Upper lobe of left lung (tissue), 6 donors: Measurements from ENCODE around the gene PLN. TPM values are rescaled to one million over a fixed set of nuclear protein-coding genes. Genes with fewer than 3 reads are reported as not detected.

Experiments
- ATAC-seq, 2 donors: fragments of 200-7000 bp; cut with Tn5 transposase; one replicate each; pipeline ENCODE4 v1.9.1; 2022; ENCODE audit warnings: mild to moderate bottlenecking in 2 of 2, moderate library complexity in 2 of 2; ENCODE audit not compliant: low FRiP score in 2 of 2
- DNase-seq, 2 donors: peaks; one replicate each; pipeline ENCODE4 v3.0.0-alpha.2; 2019 to 2020
- H3K27ac ChIP-seq, 4 donors: fragments of 200-600 bp; sonication (generic); one replicate each; pipeline ENCODE4 v1.5.1; 2016 to 2019
- H3K27me3 ChIP-seq, 4 donors: fragments of 200-600 bp; sonication (generic); one replicate each; pipeline ENCODE4 v1.5.1; 2017 to 2019
- H3K36me3 ChIP-seq, 4 donors: fragments of 200-600 bp; sonication (generic); one replicate each; pipeline ENCODE4 v1.5.1; 2016 to 2019
- H3K4me1 ChIP-seq, 4 donors: fragments of 200-600 bp; sonication (generic); one replicate each; pipeline ENCODE4 v1.5.1; 2018 to 2019
- H3K4me3 ChIP-seq, 4 donors: fragments of 200-600 bp; sonication (generic); one replicate each; pipeline ENCODE4 v1.5.1; 2017 to 2019; ENCODE audit warnings: mild to moderate bottlenecking in 2 of 4, moderate library complexity in 1 of 4
- H3K9me3 ChIP-seq, 4 donors: fragments of 200-600 bp; sonication (generic); one replicate each; pipeline ENCODE4 v1.5.1; 2018 to 2019
- CTCF ChIP-seq, 6 experiments: fragments of 450-650 bp in 4 of 6; fragments of 200-600 bp in 2 of 6; sonication (generic) in 2 of 6; IDR thresholded peaks; one replicate each; pipeline ENCODE4 v1.5.1; 2016 to 2019; ENCODE audit warnings: antibody characterized with exemption in 6 of 6
- EP300 ChIP-seq, 4 donors: sonication (generic); formaldehyde crosslinking; IDR thresholded peaks; one replicate each; pipeline ENCODE4 v1.5.1; 2017; ENCODE audit warnings: antibody characterized with exemption in 4 of 4, control low read depth in 2 of 4
- POLR2A ChIP-seq, 4 donors: fragments of 450-650 bp; IDR thresholded peaks; one replicate each; pipeline ENCODE4 v1.5.1; 2016 to 2017; ENCODE audit warnings: antibody characterized with exemption in 4 of 4, mild to moderate bottlenecking in 2 of 4
- POLR2AphosphoS5 ChIP-seq, 2 donors: sonication (generic); formaldehyde crosslinking; IDR thresholded peaks; one replicate each; pipeline ENCODE4 v1.5.1; 2017; ENCODE audit warnings: antibody characterized with exemption in 2 of 2
- WGBS, 2 donors: methylation state at CpG; one replicate each; pipeline ENCODE4 v1.1.5; 2017 to 2018; 5-methylcytosine and 5-hydroxymethylcytosine counted together
- total RNA-seq, 6 donors: library from RNA; depleted of rRNA in 4 of 6; stranded (reverse); fragments of >200 nt in 4 of 6; gene quantifications; one replicate each; pipeline versions ENCODE4 v1.1.0 to v1.2.1, GENCODE V29; 2016 to 2021
- donor health status: DM: no; HTN: no; CAD: no; lungs with moderate emphysema.
- donor health status: DM: no; HTN: yes; CAD: no; lungs with severe emphysema.

The PLN gene
- total RNA-seq, 6 donors from 2014 or later, result 1.9 to 9.9 (median 3.8) TPM; not detected in 1

- Histone ChIP-seq H3K4me3 (no peak overlapping the region), H3K9me3 (peaks cover 0 to under 1% (median 0%) of the 10 kb centered on the region in 4 donors), H3K27me3 (no peaks in the 10 kb centered on the region), H3K4me1 (peaks cover 17 to 25% (median 20%) of the 10 kb centered on the region in 4 donors), H3K27ac (no peak overlapping the region), H3K36me3 (no peaks in the 10 kb centered on the region)
- no peak for ATAC-seq
- no peak for DNase-seq
- WGBS, 2 donors, result 95% methylated on average over 5 of the region's 5 CpGs
- TF ChIP-seq CTCF (IDR thresholded peaks at IDR 0.05) (no peak), POLR2A (IDR thresholded peaks at IDR 0.05) (no peak), EP300 (IDR thresholded peaks at IDR 0.05) (no peak), POLR2AphosphoS5 (IDR thresholded peaks at IDR 0.05) (no peak)
These were observed 36.8 kb downstream of the PLN start for GRCh38 chr6:118584911-118585310.

GRCh38 chr6:118586746-118587485 is 38.8 kb downstream of the PLN start:
- Histone ChIP-seq H3K4me1 (peaks cover 7 to 17% (median 10%) of the 10 kb centered on the region in 4 donors), H3K9me3 (no peaks in the 10 kb centered on the region), H3K4me3 (no peak overlapping the region), H3K27ac (no peak overlapping the region), H3K27me3 (no peaks in the 10 kb centered on the region), H3K36me3 (no peaks in the 10 kb centered on the region)
- 94 to 95% methylated on average over 5 of the region's 5 CpGs for WGBS, 2 donors
- TF ChIP-seq POLR2A (IDR thresholded peaks at IDR 0.05), result no peak
- no peak for TF ChIP-seq EP300 (IDR thresholded peaks at IDR 0.05)
- TF ChIP-seq CTCF (IDR thresholded peaks at IDR 0.05), result no peak
- TF ChIP-seq POLR2AphosphoS5 (IDR thresholded peaks at IDR 0.05), result no peak
- no peak for ATAC-seq
- DNase-seq, result no peak

GRCh38 chr6:118588626-118589025 is 40.5 kb downstream of the PLN start:
- Histone ChIP-seq H3K27ac (no peak overlapping the region), H3K36me3 (no peaks in the 10 kb centered on the region), H3K27me3 (no peaks in the 10 kb centered on the region), H3K4me3 (no peak overlapping the region), H3K9me3 (no peaks in the 10 kb centered on the region), H3K4me1 (peaks cover 5 to 15% (median 7%) of the 10 kb centered on the region in 4 donors)
- no peak for ATAC-seq
- TF ChIP-seq EP300 (IDR thresholded peaks at IDR 0.05), result no peak
- TF ChIP-seq POLR2A (IDR thresholded peaks at IDR 0.05), result no peak
- no peak for DNase-seq
- WGBS, 2 donors, result 85 to 88% methylated on average over 5 of the region's 5 CpGs

GRCh38 chr6:118589186-118589585 is 41.1 kb downstream of the PLN start:
- no peak overlapping the region for H3K4me3 ChIP-seq
- ATAC-seq (no peak), DNase-seq (no peak)
- peaks cover 5 to 15% (median 7%) of the 10 kb centered on the region in 4 donors for H3K4me1 ChIP-seq
- TF ChIP-seq CTCF (IDR thresholded peaks at IDR 0.05) (no peak), POLR2AphosphoS5 (IDR thresholded peaks at IDR 0.05) (no peak), POLR2A (IDR thresholded peaks at IDR 0.05) (no peak), EP300 (IDR thresholded peaks at IDR 0.05) (no peak)
- H3K36me3 ChIP-seq, result no peaks in the 10 kb centered on the region
- no peaks in the 10 kb centered on the region for H3K9me3 ChIP-seq
- no peaks in the 10 kb centered on the region for H3K27me3 ChIP-seq
- H3K27ac ChIP-seq, result no peak overlapping the region
- WGBS, 2 donors, result 58 to 64% methylated on average over 4 of the region's 4 CpGs

- no peaks in the 10 kb centered on the region for H3K9me3 ChIP-seq
- H3K4me3 ChIP-seq, result no peak overlapping the region
- H3K4me1 ChIP-seq, result peaks cover 5 to 15% (median 7%) of the 10 kb centered on the region in 4 donors
- no peaks in the 10 kb centered on the region for H3K36me3 ChIP-seq
- DNase-seq (no peak), ATAC-seq (no peak)
- no peak for TF ChIP-seq POLR2AphosphoS5 (IDR thresholded peaks at IDR 0.05)
- no peaks in the 10 kb centered on the region for H3K27me3 ChIP-seq
- H3K27ac ChIP-seq, result no peak overlapping the region
- WGBS, 2 donors, result 46 to 58% methylated on average over 6 of the region's 6 CpGs
These were observed 41.7 kb downstream of the PLN start for GRCh38 chr6:118589649-118590365.
